SKM-1 (cell line): ENCODE data around the gene EMILIN3.

Experiments used
- DNase-seq: peaks from one replicate; lab custom pipeline; 2025; ENCODE audit not compliant: unreplicated experiment; lab: John Stamatoyannopoulos, UW

The EMILIN3 gene

GRCh38 chr20:41365777-41366545 is 657 bp downstream of the EMILIN3 start:
- DNase-seq: no peak

GRCh38 chr20:41364967-41365765 is 1.5 kb downstream of the EMILIN3 start:
- DNase-seq: no peak

GRCh38 chr20:41364236-41364855 is 2.3 kb downstream of the EMILIN3 start:
- no peak for DNase-seq

GRCh38 chr20:41363601-41364000 is 3.0 kb downstream of the EMILIN3 start:
- no peak for DNase-seq

GRCh38 chr20:41362748-41363140 is 3.9 kb downstream of the EMILIN3 start:
- no peak for DNase-seq

GRCh38 chr20:41361757-41362747 is 4.6 kb downstream of the EMILIN3 start:
- no peak for DNase-seq

- no peak for DNase-seq
Measured at GRCh38 chr20:41360831-41361756, 5.5 kb downstream of the EMILIN3 start.

GRCh38 chr20:41359541-41360011 is 7.0 kb downstream of the EMILIN3 start:
- DNase-seq: no peak

- DNase-seq: no peak
Measured at GRCh38 chr20:41358717-41359116, 7.9 kb downstream of the EMILIN3 start.

GRCh38 chr20:41358230-41358629 is 8.4 kb downstream of the EMILIN3 start:
- DNase-seq: no peak

GRCh38 chr20:41357424-41358163 is 9.0 kb downstream of the EMILIN3 start:
- DNase-seq: no peak

GRCh38 chr20:41356951-41357350 is 9.7 kb downstream of the EMILIN3 start:
- no peak for DNase-seq

- DNase-seq: no peak
Measured at GRCh38 chr20:41355598-41356203, 10.9 kb downstream of the EMILIN3 start.

GRCh38 chr20:41355192-41355591 is 11.4 kb downstream of the EMILIN3 start:
- no peak for DNase-seq

GRCh38 chr20:41353530-41353929 is 13.1 kb downstream of the EMILIN3 start:
- no peak for DNase-seq

- DNase-seq: no peak
Measured at GRCh38 chr20:41352666-41353065, 14.0 kb downstream of the EMILIN3 start.

GRCh38 chr20:41352106-41352505 is 14.5 kb downstream of the EMILIN3 start:
- no peak for DNase-seq

- no peak for DNase-seq
Measured at GRCh38 chr20:41350408-41350962, 16.1 kb downstream of the EMILIN3 start.
